ENCODE results near the gene ALG14. TPM values are rescaled to one million over a fixed set of nuclear protein-coding genes. Genes with fewer than 3 reads are reported as not detected.

ALG14 gene
- total and polyA plus RNA-seq, 2 donors (not counting 3 experiments of a cell fraction or from before 2014, with no cell fraction given), result 2.6 to 8.6 TPM

DNA sequence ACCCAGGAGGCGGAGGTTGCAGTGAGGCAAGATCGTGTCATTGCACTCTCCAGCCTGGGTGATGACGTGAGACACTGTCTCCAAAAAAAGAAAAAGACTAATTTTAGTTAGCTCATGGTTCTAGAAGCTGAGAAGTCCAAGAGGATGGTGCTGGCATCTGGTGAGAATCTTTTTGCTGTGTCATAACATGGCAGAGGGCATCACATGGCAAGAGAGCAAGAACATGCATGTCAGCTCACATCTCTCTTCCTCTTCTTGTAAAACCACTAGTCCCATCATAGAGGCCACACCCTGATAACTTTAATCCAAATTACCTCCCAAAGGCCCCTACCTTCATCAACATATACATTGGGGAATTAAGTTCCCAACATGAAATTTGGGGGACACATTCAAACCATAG is 132.0 kb downstream of the ALG14 start:
- H3K79me2 ChIP-seq (ENCODE audit: control insufficient read depth, insufficient read depth, low read length), result no peaks in the 10 kb centered on the region
- no peak overlapping the region for H3K27ac ChIP-seq (ENCODE audit: insufficient read depth, low read depth, low read length)
- H3K36me3 ChIP-seq (ENCODE audit: control insufficient read depth in 2 of 2, extremely low read depth in 1 of 2, insufficient read depth in 2 of 2, low read length in 2 of 2), result no peaks in the 10 kb centered on the region
- ChIA-PET POLR2A (no interaction called here), CTCF (interaction anchor here (1.7 kb wide), 1 partner anchor 101 kb away, joined by 7 read pairs; no protein-coding TSS in a partner anchor)
- H4K20me1 ChIP-seq (replicated peaks; ENCODE audit: control insufficient read depth, extremely low read depth, insufficient read depth, low read length), result no peaks in the 10 kb centered on the region
- no peak for FAIRE-seq
- no peaks in the 10 kb centered on the region for H3K9me1 ChIP-seq (replicated peaks; ENCODE audit: control insufficient read depth, extremely low read depth, insufficient read depth, low read length)
- H3K27me3 ChIP-seq (ENCODE audit: control insufficient read depth in 2 of 2, insufficient read depth in 2 of 2, low read length in 2 of 2), result no peaks in the 10 kb centered on the region
- no TSS peak for BruUV-seq (replicated peaks)
- dilution Hi-C loops (cut with MboI; ENCODE audit: extremely low pct_ligation_motif_present, low sequenced_read_pairs) (no loop called here), intact Hi-C loops (cut with micrococcal nuclease) (no loop called here)
- H3K9me3 ChIP-seq (replicated peaks; ENCODE audit: control insufficient read depth, insufficient read depth, low read length), result no peaks in the 10 kb centered on the region
- TF ChIP-seq EZH2 (IDR thresholded peaks at IDR 0.05; ENCODE audit: borderline replicate concordance, low read depth, low read length, severe bottlenecking), result no peak
- TF ChIP-seq FOS (IDR thresholded peaks at IDR 0.05; ENCODE audit: borderline replicate concordance, insufficient read depth, low read length), result no peak
- TF ChIP-seq MAX (IDR thresholded peaks at IDR 0.05; ENCODE audit: insufficient read depth, insufficient read length), result no peak
- TF ChIP-seq, protein P1, sequence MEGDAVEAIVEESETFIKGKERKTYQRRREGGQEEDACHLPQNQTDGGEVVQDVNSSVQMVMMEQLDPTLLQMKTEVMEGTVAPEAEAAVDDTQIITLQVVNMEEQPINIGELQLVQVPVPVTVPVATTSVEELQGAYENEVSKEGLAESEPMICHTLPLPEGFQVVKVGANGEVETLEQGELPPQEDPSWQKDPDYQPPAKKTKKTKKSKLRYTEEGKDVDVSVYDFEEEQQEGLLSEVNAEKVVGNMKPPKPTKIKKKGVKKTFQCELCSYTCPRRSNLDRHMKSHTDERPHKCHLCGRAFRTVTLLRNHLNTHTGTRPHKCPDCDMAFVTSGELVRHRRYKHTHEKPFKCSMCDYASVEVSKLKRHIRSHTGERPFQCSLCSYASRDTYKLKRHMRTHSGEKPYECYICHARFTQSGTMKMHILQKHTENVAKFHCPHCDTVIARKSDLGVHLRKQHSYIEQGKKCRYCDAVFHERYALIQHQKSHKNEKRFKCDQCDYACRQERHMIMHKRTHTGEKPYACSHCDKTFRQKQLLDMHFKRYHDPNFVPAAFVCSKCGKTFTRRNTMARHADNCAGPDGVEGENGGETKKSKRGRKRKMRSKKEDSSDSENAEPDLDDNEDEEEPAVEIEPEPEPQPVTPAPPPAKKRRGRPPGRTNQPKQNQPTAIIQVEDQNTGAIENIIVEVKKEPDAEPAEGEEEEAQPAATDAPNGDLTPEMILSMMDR (IDR thresholded peaks at IDR 0.05; ENCODE audit: extremely low read depth in 1 of 2, insufficient read depth in 1 of 2, low read depth in 1 of 2, low read length in 2 of 2), result no peak
- TF ChIP-seq POLR2AphosphoS5 (IDR thresholded peaks at IDR 0.05; ENCODE audit: insufficient read depth, low read depth, low read length), result no peak
- TF ChIP-seq JUN (IDR thresholded peaks at IDR 0.05; ENCODE audit: borderline replicate concordance, insufficient read depth, insufficient read length, low read depth), result no peak
- TF ChIP-seq MYC (IDR thresholded peaks at IDR 0.05; ENCODE audit: low read depth, low read length), result no peak
- TF ChIP-seq POLR2A (IDR thresholded peaks at IDR 0.05; ENCODE audit: low read depth, low read length), result no peak
- no peak for TF ChIP-seq GATA2 (IDR thresholded peaks at IDR 0.05; ENCODE audit: insufficient read depth, insufficient read length, low read depth, low read length)
- H3K4me1 ChIP-seq (ENCODE audit: control insufficient read depth, extremely low read depth, insufficient read depth, low read length), result peaks cover 22% of the 10 kb centered on the region
- no peak overlapping the region for H3K4me3 ChIP-seq (replicated peaks in 1 of 3; ENCODE audit: insufficient read depth in 1 of 3, low read depth in 1 of 3, low read length in 3 of 3)
- H3K4me2 ChIP-seq (ENCODE audit: insufficient read depth, low read length), result no peak overlapping the region
- no peak overlapping the region for H2AFZ ChIP-seq (ENCODE audit: low read depth, low read length)
- DNase-seq (ENCODE audit: low read depth, low spot score), result no peak
- no peak overlapping the region for H3K9ac ChIP-seq (replicated peaks; ENCODE audit: extremely low read depth, insufficient read depth, low read length)

Measured in endothelial cell of umbilical vein (primary cell).